Right lobe of liver (tissue), 6 donors: ENCODE data around the gene SHOC2. TPM values are rescaled to one million over a fixed set of nuclear protein-coding genes. Genes with fewer than 3 reads are reported as not detected.

Experiments
- ATAC-seq, 4 donors: fragments of 200-7000 bp; cut with Tn5 transposase; one replicate each; pipeline ENCODE4 v1.9.1; 2020; ENCODE audit warnings: mild to moderate bottlenecking in 4 of 4, moderate library complexity in 4 of 4
- DNase-seq, 3 donors: peaks; one replicate each; pipeline ENCODE4 v3.0.0-alpha.2; 2020
- H3K27ac ChIP-seq, 3 donors: fragments of 200-600 bp; one replicate each; pipeline ENCODE4 v1.8.0; 2022
- H3K27me3 ChIP-seq, 2 donors: fragments of 200-600 bp; one replicate each; pipeline ENCODE4 v1.8.0; 2022
- H3K36me3 ChIP-seq, 4 donors: fragments of 200-600 bp; sonication (generic) in 1 of 4; one replicate each; pipeline versions ENCODE4 v1.5.1 to v1.8.0; 2017 to 2022; ENCODE audit warnings: control low read depth in 1 of 4
- H3K4me1 ChIP-seq, 4 donors: fragments of 200-600 bp; sonication (generic) in 1 of 4; one replicate each; pipeline versions ENCODE4 v1.5.1 to v1.8.0; 2017 to 2022; ENCODE audit warnings: control low read depth in 1 of 4
- H3K4me3 ChIP-seq, 3 donors: fragments of 200-600 bp; one replicate each; pipeline ENCODE4 v1.8.0; 2022
- H3K9me3 ChIP-seq, 4 donors: fragments of 200-600 bp; sonication (generic) in 1 of 4; one replicate each; pipeline versions ENCODE4 v1.5.1 to v1.8.0; 2017 to 2022; ENCODE audit warnings: control low read depth in 1 of 4
- CTCF ChIP-seq, 4 donors: fragments of 200-600 bp in 3 of 4; fragments of 450-650 bp in 1 of 4; IDR thresholded peaks; one replicate each; pipeline versions ENCODE4 v1.5.1 to v1.8.0; 2016 to 2022; ENCODE audit warnings: antibody characterized with exemption in 4 of 4, mild to moderate bottlenecking in 2 of 4
- POLR2A ChIP-seq: fragments of 450-650 bp; IDR thresholded peaks from one replicate; pipeline ENCODE4 v1.6.1; 2017; ENCODE audit warnings: antibody characterized with exemption, mild to moderate bottlenecking
- WGBS: methylation state at CpG from one replicate; pipeline ENCODE4 v1.1.6; 2018; ENCODE audit warnings: low coverage, low lambda C conversion rate; ENCODE audit not compliant: insufficient coverage; ENCODE audit errors: missing lambda C conversion rate; 5-methylcytosine and 5-hydroxymethylcytosine counted together
- intact Hi-C, 2 donors: fragments of 100-400 bp; cut with DNase I; formaldehyde crosslinking; loops; one replicate each; pipeline versions ENCODE4 v1.11.2 to v1.14.1; 2022
- total RNA-seq, 6 experiments: library from RNA; depleted of rRNA in 2 of 6; stranded (reverse); fragments of >200 nt in 2 of 6; fragmentation: NEBNext Ultra II Directional in 3 of 6; extraction: Animal tissue kit (Norgen Biotek cat#: 25700) in 3 of 6; gene quantifications; one replicate each; pipeline versions ENCODE4 v1.1.0 to v1.2.4, GENCODE V29; 2016 to 2023
- donor health status: DM: no; HTN: yes; CAD: no.
- donor health status: DM: no; HTN: no; CAD: no.
- donor health status: DM: no; HTN: no; CAD: no.
- donor health status: DM: no; HTN: yes; CAD: no.
- donor health status: DM: no; HTN: yes; CAD: no.

SHOC2 gene
- total RNA-seq, 6 experiments from 2014 or later = 16.0 to 28.6 (median 22.2) TPM

GRCh38 chr10:110885932-110886674 lies 33.3 kb upstream of the SHOC2 start:
- Histone ChIP-seq H3K9me3 (no peaks in the 10 kb centered on the region), H3K27me3 (no peaks in the 10 kb centered on the region), H3K27ac (no peak overlapping the region), H3K4me3 (no peak overlapping the region), H3K36me3 (peaks cover 0 to 72% (median 10%) of the 10 kb centered on the region in 4 donors), H3K4me1 (peaks cover 0 to 18% (median 0%) of the 10 kb centered on the region in 4 donors)
- intact Hi-C loops = no loop called here
- ATAC-seq = no peak
- 57% methylated on average over 5 of the region's 5 CpGs for WGBS
- DNase-seq = no peak
- TF ChIP-seq CTCF (IDR thresholded peaks at IDR 0.05) (no peak), POLR2A (no peak)

DNA sequence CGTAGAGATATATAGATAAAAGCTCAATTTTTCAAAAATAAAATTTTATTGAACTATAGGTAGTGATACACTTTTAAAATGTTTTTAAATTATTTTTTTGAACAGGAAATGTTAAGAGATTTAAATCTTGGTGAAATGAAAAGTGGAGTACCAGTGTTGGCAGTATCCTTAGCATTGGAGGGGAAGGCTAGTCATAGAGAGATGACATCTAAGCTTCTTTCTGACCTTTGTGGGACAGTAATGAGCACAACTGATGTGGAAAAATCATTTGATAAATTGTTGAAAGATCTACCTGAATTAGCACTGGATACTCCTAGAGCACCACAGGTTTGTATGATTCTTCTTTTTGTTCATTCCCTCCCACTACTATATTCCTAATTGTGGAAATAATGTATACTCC lies 31.8 kb upstream of the SHOC2 start:
- Histone ChIP-seq H3K4me1 (peaks cover 0 to 9% (median 0%) of the 10 kb centered on the region in 4 donors), H3K27me3 (no peaks in the 10 kb centered on the region), H3K27ac (no peak overlapping the region), H3K36me3 (peaks cover 0 to 72% (median 10%) of the 10 kb centered on the region in 4 donors), H3K9me3 (no peaks in the 10 kb centered on the region), H3K4me3 (no peak overlapping the region)
- DNase-seq (no peak), ATAC-seq (no peak)
- no peak for TF ChIP-seq POLR2A
- TF ChIP-seq CTCF (IDR thresholded peaks at IDR 0.05) = no peak
- intact Hi-C loops = no loop called here
- WGBS = 100% methylated on average over 1 of the region's 1 CpG

DNA sequence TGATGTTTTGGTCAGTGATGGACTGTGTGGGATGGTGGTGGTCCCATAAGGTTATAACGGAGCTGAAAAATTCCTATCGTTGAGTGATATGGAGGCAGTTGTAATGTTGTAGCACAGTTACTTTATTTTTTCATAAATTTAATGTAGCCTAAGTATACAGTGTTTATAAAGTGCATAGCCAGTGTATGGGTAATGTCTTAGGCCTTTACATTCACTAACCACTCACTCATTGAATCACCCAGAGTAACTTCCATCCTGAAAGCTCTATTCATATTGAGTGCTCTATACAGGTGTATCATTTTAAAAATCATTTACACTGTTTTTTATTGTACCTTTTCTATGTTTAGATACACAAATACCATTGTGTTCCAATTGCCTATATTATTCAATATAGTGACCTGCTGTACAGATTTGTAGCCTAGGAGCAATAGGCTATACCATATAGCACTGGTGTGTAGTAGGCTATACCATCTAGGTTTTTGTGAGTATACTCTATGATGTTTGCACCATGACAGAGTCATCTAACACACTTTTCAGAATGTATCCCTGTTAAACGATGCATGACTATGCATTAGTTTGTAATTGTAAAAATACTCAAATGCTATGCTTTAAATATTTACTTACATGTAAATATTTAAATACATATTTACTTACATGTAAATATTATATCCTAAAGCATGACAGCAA lies 26.7 kb upstream of the SHOC2 start:
- H3K36me3 ChIP-seq = peaks cover 3 to 63% (median 11%) of the 10 kb centered on the region in 4 donors
- H3K27ac ChIP-seq = no peak overlapping the region
- ATAC-seq (no peak), DNase-seq (no peak)
- TF ChIP-seq POLR2A (no peak), CTCF (IDR thresholded peaks at IDR 0.05) (no peak)
- intact Hi-C loops = loop anchor here in 1 of 2 donors (5.0 kb wide), 1 partner anchor 85 kb away; no protein-coding TSS in a partner anchor
- no peaks in the 10 kb centered on the region for H3K27me3 ChIP-seq
- WGBS = 86% methylated on average over 3 of the region's 3 CpGs
- no peaks in the 10 kb centered on the region for H3K9me3 ChIP-seq
- H3K4me3 ChIP-seq = no peak overlapping the region
- H3K4me1 ChIP-seq = peaks cover 0 to 8% (median 0%) of the 10 kb centered on the region in 4 donors

DNA sequence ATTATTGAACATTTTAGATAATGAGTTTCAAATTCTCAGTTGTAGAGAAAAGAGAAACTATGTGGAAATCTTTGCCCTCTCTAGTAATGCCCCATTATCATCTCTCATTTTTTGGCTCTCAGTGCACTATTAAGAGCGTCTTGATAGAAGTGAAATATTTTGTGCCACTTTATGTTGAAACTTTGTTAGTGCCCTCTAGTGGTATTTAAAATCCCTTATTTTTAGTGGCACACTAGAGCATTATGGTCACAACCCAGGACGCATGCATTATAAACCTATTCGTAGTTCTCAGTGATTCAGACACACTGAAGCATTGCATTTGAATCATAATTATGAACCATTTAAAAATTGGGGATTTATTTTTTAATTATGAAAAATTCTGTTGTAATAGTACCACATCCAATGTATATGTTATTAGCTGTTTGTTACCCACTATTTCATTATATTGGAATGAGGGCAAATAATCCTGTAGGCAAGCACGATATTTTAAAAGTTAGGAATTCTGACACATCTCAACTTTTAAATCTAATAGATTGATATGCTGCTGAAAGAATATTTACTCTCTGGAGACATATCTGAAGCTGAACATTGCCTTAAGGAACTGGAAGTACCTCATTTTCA lies 25.7 kb upstream of the SHOC2 start:
- DNase-seq = no peak
- H3K27ac ChIP-seq = no peak overlapping the region
- 22% methylated on average over 4 of the region's 4 CpGs for WGBS
- H3K4me3 ChIP-seq = no peak overlapping the region
- peaks cover 3 to 64% (median 9%) of the 10 kb centered on the region in 4 donors for H3K36me3 ChIP-seq
- TF ChIP-seq POLR2A (no peak), CTCF (IDR thresholded peaks at IDR 0.05) (peak; percentile 63 to 68 (median 66))
- no peaks in the 10 kb centered on the region for H3K27me3 ChIP-seq
- peak; percentile 82 to 88 (median 86) for ATAC-seq
- intact Hi-C loops = loop anchor here in 1 of 2 donors (5.0 kb wide), 1 partner anchor 86 kb away; no protein-coding TSS in a partner anchor
- H3K4me1 ChIP-seq = peaks cover 0 to 8% (median 0%) of the 10 kb centered on the region in 4 donors
- H3K9me3 ChIP-seq = no peaks in the 10 kb centered on the region
